OCI-LY3 (cell line): ENCODE measurements around the gene SDK1.

ENCODE experiments used
- H2AFZ ChIP-seq: fragments of 200-600, 300-600 bp; shearing (Covaris generic); 2 replicates; pipeline ENCODE4 v1.6.0; 2014; ENCODE audit warnings: antibody characterized with exemption, low read depth, low read length
- H3K27ac ChIP-seq: fragments of 200-600, 300-600 bp; sonication (generic); 2 replicates; pipeline ENCODE4 v1.5.1; 2014; ENCODE audit warnings: mild to moderate bottlenecking, low read length, moderate library complexity, mixed read lengths
- H3K27me3 ChIP-seq: fragments of 200-600, 300-600 bp; sonication (generic); 2 replicates; pipeline ENCODE4 v1.6.1; 2014; ENCODE audit warnings: low read depth, low read length, mixed read lengths
- H3K36me3 ChIP-seq: fragments of 200-600, 300-600 bp; sonication (generic); replicated peaks from 2 replicates; pipeline ENCODE3; 2014; ENCODE audit warnings: low read depth, low read length, mixed read lengths
- H3K4me1 ChIP-seq: fragments of 300-600, 200-600 bp; sonication (generic); 2 replicates; pipeline ENCODE4 v1.6.1; 2014; ENCODE audit warnings: low read length, mixed read lengths
- H3K4me2 ChIP-seq: fragments of 200-600, 300-600 bp; sonication (generic); 2 replicates; pipeline ENCODE4 v1.6.1; 2014; ENCODE audit warnings: low read length, mixed read lengths
- H3K4me3 ChIP-seq: fragments of 300-600, 200-600 bp; sonication (generic); 2 replicates; pipeline ENCODE4 v1.5.1; 2014; ENCODE audit warnings: antibody characterized with exemption, mild to moderate bottlenecking, low read length, moderate library complexity
- H3K79me2 ChIP-seq: fragments of 300-600, 200-600 bp; shearing (Covaris generic); 2 replicates; pipeline ENCODE4 v1.6.1; 2014; ENCODE audit warnings: mild to moderate bottlenecking, low read length, mixed read lengths
- H3K9ac ChIP-seq: fragments of 300-600, 200-600 bp; shearing (Covaris generic); 2 replicates; pipeline ENCODE4 v1.6.0; 2014; ENCODE audit warnings: mild to moderate bottlenecking, low read length, moderate library complexity
- H3K9me3 ChIP-seq: fragments of 200-600, 300-600 bp; shearing (Covaris generic); 2 replicates; pipeline ENCODE4 v1.6.1; 2014; ENCODE audit warnings: low read length, mixed read lengths; ENCODE audit not compliant: insufficient read depth
- H4K20me1 ChIP-seq: fragments of 200-600, 300-600 bp; sonication (generic); 2 replicates; pipeline ENCODE4 v1.6.1; 2016; ENCODE audit warnings: low read length, mixed read lengths; ENCODE audit not compliant: insufficient read depth
- EZH2phosphoT487 ChIP-seq: fragments of 200-600 bp; shearing (Covaris generic); IDR thresholded peaks from 2 replicates; pipeline ENCODE4 v1.6.1; 2018; ENCODE audit warnings: antibody characterized with exemption, mixed run types, low read depth
- TF ChIP-seq, protein P1 (sequence below): fragments of 200-600, 300-600 bp; sonication (generic); IDR thresholded peaks from 2 replicates; pipeline ENCODE4 v1.5.1; 2014; ENCODE audit warnings: antibody characterized with exemption, low read length, low read depth

Gene SDK1

DNA sequence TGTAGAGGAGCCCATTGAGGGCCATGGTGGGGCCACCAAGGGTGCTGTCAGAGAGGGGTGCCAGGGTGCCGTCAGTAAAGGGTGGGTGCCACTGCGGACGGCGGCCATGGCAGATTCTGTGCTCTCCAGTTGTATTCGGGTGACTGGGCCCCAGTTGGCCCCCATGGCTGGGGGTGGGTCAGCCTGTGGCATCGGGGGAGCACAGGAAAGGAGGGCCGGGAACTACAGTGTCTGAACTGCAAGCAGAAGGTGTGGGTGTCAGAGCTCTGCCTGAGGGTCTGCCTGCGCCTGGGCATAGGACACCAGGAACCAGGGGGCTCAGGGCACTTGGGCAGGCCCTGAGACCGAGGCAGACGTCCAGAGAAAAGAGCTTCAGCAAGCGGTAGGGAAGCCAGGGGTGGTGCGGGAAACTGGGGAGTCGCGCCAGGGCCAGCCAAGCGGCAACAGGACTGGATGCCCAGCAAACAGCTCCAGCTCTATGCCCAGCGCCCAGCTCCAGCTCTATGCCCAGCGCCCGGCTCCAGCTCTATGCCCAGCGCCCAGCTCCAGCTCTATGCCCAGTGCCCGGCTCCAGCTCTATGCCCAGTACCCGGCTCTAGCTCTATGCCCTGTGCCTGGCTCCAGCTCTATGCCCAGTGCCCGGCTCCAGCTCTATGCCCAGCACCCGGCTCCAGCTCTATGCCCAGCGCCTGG, 878.8 kb downstream of the SDK1 start:
- no peak overlapping the region for H2AFZ ChIP-seq
- no peak overlapping the region for H3K4me3 ChIP-seq
- no peaks in the 10 kb centered on the region for H3K4me1 ChIP-seq
- H3K27ac ChIP-seq: no peak overlapping the region
- H3K9ac ChIP-seq: no peak overlapping the region
- H3K79me2 ChIP-seq: no peaks in the 10 kb centered on the region
- H3K4me2 ChIP-seq: no peak overlapping the region
- no peaks in the 10 kb centered on the region for H3K27me3 ChIP-seq
- no peaks in the 10 kb centered on the region for H3K36me3 ChIP-seq
- no peaks in the 10 kb centered on the region for H3K9me3 ChIP-seq
- H4K20me1 ChIP-seq: no peaks in the 10 kb centered on the region
- TF ChIP-seq, protein P1, sequence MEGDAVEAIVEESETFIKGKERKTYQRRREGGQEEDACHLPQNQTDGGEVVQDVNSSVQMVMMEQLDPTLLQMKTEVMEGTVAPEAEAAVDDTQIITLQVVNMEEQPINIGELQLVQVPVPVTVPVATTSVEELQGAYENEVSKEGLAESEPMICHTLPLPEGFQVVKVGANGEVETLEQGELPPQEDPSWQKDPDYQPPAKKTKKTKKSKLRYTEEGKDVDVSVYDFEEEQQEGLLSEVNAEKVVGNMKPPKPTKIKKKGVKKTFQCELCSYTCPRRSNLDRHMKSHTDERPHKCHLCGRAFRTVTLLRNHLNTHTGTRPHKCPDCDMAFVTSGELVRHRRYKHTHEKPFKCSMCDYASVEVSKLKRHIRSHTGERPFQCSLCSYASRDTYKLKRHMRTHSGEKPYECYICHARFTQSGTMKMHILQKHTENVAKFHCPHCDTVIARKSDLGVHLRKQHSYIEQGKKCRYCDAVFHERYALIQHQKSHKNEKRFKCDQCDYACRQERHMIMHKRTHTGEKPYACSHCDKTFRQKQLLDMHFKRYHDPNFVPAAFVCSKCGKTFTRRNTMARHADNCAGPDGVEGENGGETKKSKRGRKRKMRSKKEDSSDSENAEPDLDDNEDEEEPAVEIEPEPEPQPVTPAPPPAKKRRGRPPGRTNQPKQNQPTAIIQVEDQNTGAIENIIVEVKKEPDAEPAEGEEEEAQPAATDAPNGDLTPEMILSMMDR: no peak
- no peak for TF ChIP-seq EZH2phosphoT487

DNA sequence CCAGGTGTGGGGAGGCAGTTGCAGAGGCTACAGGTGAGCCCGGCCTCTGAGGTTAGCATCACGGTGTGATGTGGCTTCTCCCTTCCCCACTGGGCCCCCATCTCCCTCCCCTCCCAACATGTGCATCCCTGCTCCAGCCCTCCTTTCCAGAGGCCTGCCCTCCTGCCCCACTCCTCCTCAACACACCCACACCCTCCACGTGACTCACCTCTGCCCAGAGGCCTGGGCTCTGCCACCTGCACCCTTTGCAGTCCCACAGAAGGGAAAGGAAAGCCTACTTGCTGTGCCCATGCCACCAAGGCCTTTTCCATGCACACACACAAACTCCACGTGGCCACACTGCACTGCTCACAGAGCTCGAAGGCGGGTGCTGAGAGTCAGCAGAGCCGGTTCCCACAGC, 880.4 kb downstream of the SDK1 start:
- no peak for TF ChIP-seq EZH2phosphoT487
- TF ChIP-seq, protein P1: no peak
- Histone ChIP-seq H3K4me1 (no peaks in the 10 kb centered on the region), H3K4me2 (no peak overlapping the region), H3K27me3 (no peaks in the 10 kb centered on the region), H3K9ac (no peak overlapping the region), H3K4me3 (no peak overlapping the region), H3K36me3 (no peaks in the 10 kb centered on the region), H3K27ac (no peak overlapping the region), H3K9me3 (no peaks in the 10 kb centered on the region), H2AFZ (no peak overlapping the region), H3K79me2 (no peaks in the 10 kb centered on the region), H4K20me1 (no peaks in the 10 kb centered on the region)

GRCh38 chr7:4182605-4183300, 881.7 kb downstream of the SDK1 start:
- TF ChIP-seq, protein P1: no peak
- no peak for TF ChIP-seq EZH2phosphoT487
- Histone ChIP-seq H2AFZ (no peak overlapping the region), H3K4me1 (no peaks in the 10 kb centered on the region), H3K79me2 (no peaks in the 10 kb centered on the region), H3K4me2 (no peak overlapping the region), H3K4me3 (no peak overlapping the region), H3K9me3 (no peaks in the 10 kb centered on the region), H3K9ac (no peak overlapping the region), H3K27ac (no peak overlapping the region), H4K20me1 (no peaks in the 10 kb centered on the region), H3K27me3 (no peaks in the 10 kb centered on the region), H3K36me3 (no peaks in the 10 kb centered on the region)

DNA sequence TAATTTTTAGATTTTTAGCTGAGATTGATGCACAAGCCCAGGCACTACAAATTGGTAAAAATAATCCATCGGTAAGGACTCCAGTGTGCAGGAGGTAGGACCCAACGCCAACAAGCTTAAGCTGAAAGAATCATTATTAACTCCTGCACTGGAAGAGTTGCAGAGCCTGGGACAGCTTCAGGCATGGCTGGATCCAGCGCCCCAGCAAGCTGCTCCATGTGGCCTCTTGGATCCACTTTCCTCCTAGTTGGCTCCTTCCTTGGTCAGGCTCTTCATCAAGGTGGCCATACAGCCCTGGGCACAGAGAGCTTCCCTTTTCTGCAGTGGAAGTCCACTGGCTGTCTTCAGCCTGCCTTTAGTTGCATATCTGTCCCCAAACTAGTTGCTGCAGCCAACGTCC, 883.6 kb downstream of the SDK1 start:
- Histone ChIP-seq H3K36me3 (no peaks in the 10 kb centered on the region), H3K9me3 (no peaks in the 10 kb centered on the region), H3K4me2 (no peak overlapping the region), H3K27me3 (no peaks in the 10 kb centered on the region), H2AFZ (no peak overlapping the region), H3K27ac (no peak overlapping the region), H3K4me3 (no peak overlapping the region), H3K4me1 (no peaks in the 10 kb centered on the region), H3K79me2 (no peaks in the 10 kb centered on the region), H3K9ac (no peak overlapping the region), H4K20me1 (no peaks in the 10 kb centered on the region)
- no peak for TF ChIP-seq EZH2phosphoT487
- TF ChIP-seq, protein P1: no peak
